HL-60 (cell line): ENCODE data around the gene DNAJC1.

ENCODE experiments used
- DNase-seq, 2 experiments: peaks; one replicate each; pipeline ENCODE4 v3.0.0-alpha.2; 2010 to 2020; ENCODE audit warnings: low read depth in 1 of 2, low spot score in 1 of 2
- H3K27ac ChIP-seq: fragments of 250-450 bp; sonication (Bioruptor Pico); replicated peaks from 2 replicates; pipeline ENCODE4 v1.5.1; 2020; ENCODE audit warnings: mild to moderate bottlenecking, moderate library complexity
- H3K27me3 ChIP-seq: fragments of 250-450 bp; sonication (Bioruptor Pico); 2 replicates; pipeline ENCODE4 v1.5.1; 2021; ENCODE audit warnings: mild to moderate bottlenecking, moderate library complexity; ENCODE audit not compliant: insufficient read depth, poor library complexity, severe bottlenecking
- H3K4me3 ChIP-seq: replicated peaks from 2 replicates; pipeline ENCODE4 v1.5.1; 2011; ENCODE audit warnings: mild to moderate bottlenecking, control low read depth, low read length; ENCODE audit not compliant: insufficient read depth
- CTCF ChIP-seq: IDR thresholded peaks from one replicate; pipeline ENCODE4 v1.5.1; 2011; ENCODE audit warnings: low read length, control low read depth, inconsistent platforms; ENCODE audit not compliant: insufficient read depth
- GABPA ChIP-seq: IDR thresholded peaks from 2 replicates; pipeline ENCODE4 v1.6.1; 2012; ENCODE audit warnings: low read depth
- POLR2AphosphoS5 ChIP-seq: IDR thresholded peaks from 2 replicates; pipeline ENCODE4 v1.6.1; 2012; ENCODE audit warnings: low read depth
- REST ChIP-seq: IDR thresholded peaks from 2 replicates; pipeline ENCODE4 v1.6.1; 2012; ENCODE audit warnings: low read depth; ENCODE audit not compliant: insufficient replicate concordance
- SPI1 ChIP-seq: IDR thresholded peaks from 2 replicates; pipeline ENCODE4 v1.6.1; 2012; ENCODE audit warnings: low read depth, mild to moderate bottlenecking, borderline replicate concordance

DNAJC1 gene

GRCh38 chr10:21715531-21716195, 287.9 kb downstream of the DNAJC1 start:
- no peak for TF ChIP-seq POLR2AphosphoS5
- TF ChIP-seq REST, result no peak

GRCh38 chr10:21712975-21713374, 290.6 kb downstream of the DNAJC1 start:
- TF ChIP-seq GABPA, result no peak
- TF ChIP-seq POLR2AphosphoS5, result no peak
- TF ChIP-seq SPI1, result no peak
- no peak for TF ChIP-seq CTCF
- TF ChIP-seq REST, result no peak
- no peak for DNase-seq
- no peak overlapping the region for H3K27ac ChIP-seq
- no peak overlapping the region for H3K4me3 ChIP-seq
- H3K27me3 ChIP-seq, result no peaks in the 10 kb centered on the region

More at GRCh38 chr10:21715531-21716195, 287.9 kb downstream of the DNAJC1 start:
- Histone ChIP-seq H3K4me3 (no peak overlapping the region), H3K27ac (no peak overlapping the region), H3K27me3 (no peaks in the 10 kb centered on the region)
- DNase-seq, result no peak

- no peak for TF ChIP-seq POLR2AphosphoS5
- TF ChIP-seq SPI1, result no peak
- no peak for TF ChIP-seq GABPA
- no peak for TF ChIP-seq CTCF
- TF ChIP-seq REST, result no peak
- no peak overlapping the region for H3K27ac ChIP-seq
- DNase-seq, result no peak
- H3K27me3 ChIP-seq, result no peaks in the 10 kb centered on the region
- no peak overlapping the region for H3K4me3 ChIP-seq
Measured at GRCh38 chr10:21707498-21707897, 296.0 kb downstream of the DNAJC1 start.
